H9 (cell line): ENCODE measurements around the gene OPN5. TPM values are rescaled to one million over a fixed set of nuclear protein-coding genes. Genes with fewer than 3 reads are reported as not detected.

Experiments used
- DNase-seq: peaks from one replicate; pipeline ENCODE4 v3.0.0-alpha.2; 2017
- H2AFZ ChIP-seq: one replicate; pipeline ENCODE4 v1.6.1; 2013; ENCODE audit warnings: mild to moderate bottlenecking, low read length, control low read depth, moderate library complexity
- H2AK5ac ChIP-seq: 2 replicates; pipeline ENCODE4 v1.6.1; 2013; ENCODE audit warnings: low read length, control low read depth, mixed read lengths; ENCODE audit not compliant: insufficient read length
- H2BK120ac ChIP-seq: one replicate; pipeline ENCODE4 v1.6.1; 2013; ENCODE audit warnings: low read depth, mild to moderate bottlenecking, low read length, control low read depth, inconsistent platforms; ENCODE audit not compliant: poor library complexity, severe bottlenecking
- H2BK12ac ChIP-seq: 2 replicates; pipeline ENCODE4 v1.6.1; 2013; ENCODE audit warnings: low read length, control low read depth, mixed read lengths, low read depth; ENCODE audit not compliant: insufficient read length
- H2BK15ac ChIP-seq: 2 replicates; pipeline ENCODE4 v1.6.1; 2013; ENCODE audit warnings: low read depth, low read length, control low read depth
- H2BK20ac ChIP-seq: one replicate; pipeline ENCODE4 v1.6.1; 2013; ENCODE audit warnings: low read depth, mild to moderate bottlenecking, low read length, control low read depth, inconsistent platforms; ENCODE audit not compliant: poor library complexity, severe bottlenecking
- H2BK5ac ChIP-seq: 2 replicates; pipeline ENCODE4 v1.6.1; 2013; ENCODE audit warnings: low read length, control low read depth, mixed read lengths; ENCODE audit not compliant: insufficient read length
- H3K14ac ChIP-seq: 2 replicates; pipeline ENCODE4 v1.6.1; 2013; ENCODE audit warnings: low read length, control low read depth; ENCODE audit not compliant: insufficient read depth
- H3K18ac ChIP-seq: 2 replicates; pipeline ENCODE4 v1.6.1; 2013; ENCODE audit warnings: low read depth, mild to moderate bottlenecking, mixed read lengths, low read length, control low read depth; ENCODE audit not compliant: insufficient read length
- H3K23ac ChIP-seq: 2 replicates; pipeline ENCODE4 v1.6.1; 2013; ENCODE audit warnings: low read length, control low read depth, mixed read lengths, low read depth; ENCODE audit not compliant: insufficient read length
- H3K23me2 ChIP-seq: 2 replicates; pipeline ENCODE4 v1.6.1; 2013; ENCODE audit warnings: low read depth, mild to moderate bottlenecking, mixed read lengths, low read length, control low read depth; ENCODE audit not compliant: insufficient read length, poor library complexity, severe bottlenecking
- H3K27ac ChIP-seq: 2 replicates; pipeline ENCODE4 v1.5.1; 2013; ENCODE audit warnings: low read length, control low read depth, mixed read lengths, low read depth; ENCODE audit not compliant: insufficient read length
- H3K27me3 ChIP-seq: 2 replicates; pipeline ENCODE4 v1.6.1; 2013; ENCODE audit warnings: low read length, control low read depth, inconsistent platforms; ENCODE audit not compliant: insufficient read depth
- H3K4ac ChIP-seq: 2 replicates; pipeline ENCODE4 v1.6.1; 2013; ENCODE audit warnings: low read depth, mild to moderate bottlenecking, control low read depth, inconsistent platforms, low read length, moderate library complexity
- H3K4me1 ChIP-seq: 2 replicates; pipeline ENCODE4 v1.6.1; 2013; ENCODE audit warnings: low read length, control low read depth, inconsistent platforms; ENCODE audit not compliant: insufficient read depth
- H3K4me2 ChIP-seq: 2 replicates; pipeline ENCODE4 v1.6.1; 2013; ENCODE audit warnings: low read length, control low read depth, mixed read lengths; ENCODE audit not compliant: insufficient read length, insufficient read depth
- H3K56ac ChIP-seq: 2 replicates; pipeline ENCODE4 v1.6.1; 2013; ENCODE audit warnings: low read depth, mild to moderate bottlenecking, mixed read lengths, low read length, control low read depth; ENCODE audit not compliant: insufficient read length
- H3K79me1 ChIP-seq: 2 replicates; pipeline ENCODE4 v1.6.1; 2013; ENCODE audit warnings: low read depth, mild to moderate bottlenecking, moderate library complexity, low read length, control low read depth, inconsistent platforms; ENCODE audit not compliant: insufficient read depth, poor library complexity, severe bottlenecking
- H3K79me2 ChIP-seq: 2 replicates; pipeline ENCODE4 v1.6.1; 2013; ENCODE audit warnings: low read length, control low read depth, inconsistent platforms; ENCODE audit not compliant: insufficient read depth
- H3K9ac ChIP-seq: 2 replicates; pipeline ENCODE4 v1.6.1; 2013; ENCODE audit warnings: low read length, control low read depth, mixed read lengths; ENCODE audit not compliant: insufficient read length; ENCODE audit errors: extremely low read depth
- H3K9me3 ChIP-seq: one replicate; pipeline ENCODE4 v1.6.1; 2013; ENCODE audit warnings: low read depth, low read length, inconsistent platforms; ENCODE audit not compliant: control insufficient read depth
- H3T11ph ChIP-seq: one replicate; pipeline ENCODE4 v1.6.1; 2013; ENCODE audit warnings: mild to moderate bottlenecking, low read length, control low read depth, inconsistent platforms
- H4K20me1 ChIP-seq: one replicate; pipeline ENCODE4 v1.6.1; 2013; ENCODE audit not compliant: control insufficient read depth, insufficient read length, insufficient read depth
- H4K5ac ChIP-seq: 2 replicates; pipeline ENCODE4 v1.6.1; 2013; ENCODE audit warnings: low read depth, mild to moderate bottlenecking, mixed read lengths, low read length, control low read depth; ENCODE audit not compliant: insufficient read length
- H4K8ac ChIP-seq: replicated peaks from 2 replicates; pipeline ENCODE4 v1.6.1; 2013; ENCODE audit warnings: low read length, control low read depth, mixed read lengths, low read depth; ENCODE audit not compliant: insufficient read length
- H4K91ac ChIP-seq: 2 replicates; pipeline ENCODE4 v1.6.1; 2013; ENCODE audit warnings: low read depth, mild to moderate bottlenecking, moderate library complexity, mixed read lengths, low read length, control low read depth; ENCODE audit not compliant: insufficient read length
- H3K27ac Mint-ChIP-seq, 3 experiments: 2 replicates in 2 of 3; 3 replicates in 1 of 3; pipeline ENCODE4 v1.8.0; 2020 to 2021; ENCODE audit warnings: mixed read lengths in 3 of 3, mild to moderate bottlenecking in 1 of 3, moderate library complexity in 1 of 3
- H3K27me3 Mint-ChIP-seq: 2 replicates; pipeline ENCODE4 v1.8.0; 2021; ENCODE audit warnings: low read depth, mild to moderate bottlenecking, moderate library complexity, mixed read lengths
- H3K36me3 Mint-ChIP-seq, 3 experiments: 2 replicates in 2 of 3; 3 replicates in 1 of 3; pipeline ENCODE4 v1.8.0; 2020 to 2021; ENCODE audit warnings: low read depth in 3 of 3, mixed read lengths in 3 of 3; ENCODE audit not compliant: insufficient read depth in 1 of 3
- H3K4me1 Mint-ChIP-seq, 2 experiments: 2 replicates each; pipeline ENCODE4 v1.8.0; 2020; ENCODE audit warnings: mixed read lengths in 2 of 2
- H3K4me3 Mint-ChIP-seq, 2 experiments: 2 replicates in 1 of 2; 3 replicates in 1 of 2; pipeline ENCODE4 v1.8.0; 2020 to 2021; ENCODE audit warnings: mild to moderate bottlenecking in 2 of 2, mixed read lengths in 2 of 2, moderate library complexity in 1 of 2
- H3K9me3 Mint-ChIP-seq, 2 experiments: 2 replicates in 1 of 2; 3 replicates in 1 of 2; pipeline ENCODE4 v1.8.0; 2020; ENCODE audit warnings: mild to moderate bottlenecking in 2 of 2, mixed read lengths in 2 of 2, moderate library complexity in 1 of 2
- WGBS: extraction: QIAGEN DNeasy Blood & Tissue Kit; methylation state at CpG from one replicate; pipeline ENCODE4 v1.1.7; 2013; ENCODE audit warnings: missing lambda C conversion rate, low lambda C conversion rate, mixed read lengths; ENCODE audit not compliant: insufficient read length; ENCODE audit errors: extremely low coverage; 5-methylcytosine and 5-hydroxymethylcytosine counted together
- total RNA-seq: library from RNA; stranded (reverse); gene quantifications from 2 replicates; pipeline ENCODE4 v1.2.1, GENCODE V29; 2021
- TF ChIP-seq, protein P1 (sequence below): fragments of 200-600 bp; sonication (generic); conservative IDR thresholded peaks from 3 replicates; pipeline ENCODE4 v1.8.0; 2021; ENCODE audit warnings: antibody characterized with exemption, mild to moderate bottlenecking

OPN5 gene
- total RNA-seq, 1 experiment from 2014 or later: not detected

DNA sequence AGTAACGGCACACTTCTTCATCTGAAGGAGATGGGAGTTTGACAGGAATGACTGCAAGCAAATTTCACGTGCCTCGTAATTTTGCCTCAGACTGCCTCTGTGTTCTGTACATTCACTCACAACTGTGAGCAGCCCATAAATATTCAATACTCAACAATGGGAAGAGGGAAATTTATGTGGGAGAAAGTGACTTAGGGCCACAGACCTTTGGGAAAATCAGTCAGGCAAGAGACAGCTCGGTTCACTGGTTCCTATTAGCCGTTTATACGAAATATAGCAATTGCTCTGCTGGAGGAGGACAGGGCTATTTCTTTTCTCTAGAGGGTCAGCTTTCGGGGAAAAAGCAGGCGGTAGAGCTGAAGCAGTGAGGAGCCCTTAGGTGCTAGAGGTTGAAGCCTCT is 28.0 kb downstream of the OPN5 start:
- Histone ChIP-seq H2AFZ (no peak overlapping the region), H3K79me1 (no peaks in the 10 kb centered on the region), H4K8ac (no peak overlapping the region), H3K4ac (no peak overlapping the region), H2BK120ac (no peak overlapping the region), H2BK15ac (no peak overlapping the region), H3K56ac (no peak overlapping the region), H3T11ph (no peak overlapping the region), H3K4me1 (no peaks in the 10 kb centered on the region), H2AK5ac (no peak overlapping the region), H3K4me2 (no peak overlapping the region), H2BK12ac (no peak overlapping the region), H3K27me3 (no peaks in the 10 kb centered on the region), H3K23me2 (no peaks in the 10 kb centered on the region), H2BK20ac (no peak overlapping the region), H4K5ac (no peak overlapping the region), H3K23ac (no peak overlapping the region), H3K14ac (no peak overlapping the region), H4K20me1 (no peaks in the 10 kb centered on the region), H2BK5ac (no peak overlapping the region), H3K9ac (no peak overlapping the region), H3K9me3 (no peaks in the 10 kb centered on the region), H3K79me2 (no peaks in the 10 kb centered on the region), H3K27ac (no peak overlapping the region), H4K91ac (no peak overlapping the region), H3K18ac (no peak overlapping the region)
- no peaks in the 10 kb centered on the region for H3K9me3 Mint-ChIP-seq
- H3K27ac Mint-ChIP-seq: no peak overlapping the region
- DNase-seq: no peak
- no CpG with 5 or more reads among the region's 8 CpGs for WGBS
- no peaks in the 10 kb centered on the region for H3K36me3 Mint-ChIP-seq
- peaks cover 3 to 4% of the 10 kb centered on the region in 2 experiments; a peak in 3 of 4 replicates for H3K4me1 Mint-ChIP-seq
- H3K27me3 Mint-ChIP-seq: peaks cover 2% of the 10 kb centered on the region
- no peak overlapping the region for H3K4me3 Mint-ChIP-seq
- TF ChIP-seq, protein P1, sequence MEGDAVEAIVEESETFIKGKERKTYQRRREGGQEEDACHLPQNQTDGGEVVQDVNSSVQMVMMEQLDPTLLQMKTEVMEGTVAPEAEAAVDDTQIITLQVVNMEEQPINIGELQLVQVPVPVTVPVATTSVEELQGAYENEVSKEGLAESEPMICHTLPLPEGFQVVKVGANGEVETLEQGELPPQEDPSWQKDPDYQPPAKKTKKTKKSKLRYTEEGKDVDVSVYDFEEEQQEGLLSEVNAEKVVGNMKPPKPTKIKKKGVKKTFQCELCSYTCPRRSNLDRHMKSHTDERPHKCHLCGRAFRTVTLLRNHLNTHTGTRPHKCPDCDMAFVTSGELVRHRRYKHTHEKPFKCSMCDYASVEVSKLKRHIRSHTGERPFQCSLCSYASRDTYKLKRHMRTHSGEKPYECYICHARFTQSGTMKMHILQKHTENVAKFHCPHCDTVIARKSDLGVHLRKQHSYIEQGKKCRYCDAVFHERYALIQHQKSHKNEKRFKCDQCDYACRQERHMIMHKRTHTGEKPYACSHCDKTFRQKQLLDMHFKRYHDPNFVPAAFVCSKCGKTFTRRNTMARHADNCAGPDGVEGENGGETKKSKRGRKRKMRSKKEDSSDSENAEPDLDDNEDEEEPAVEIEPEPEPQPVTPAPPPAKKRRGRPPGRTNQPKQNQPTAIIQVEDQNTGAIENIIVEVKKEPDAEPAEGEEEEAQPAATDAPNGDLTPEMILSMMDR: no peak
